GM18507 (cell line): ENCODE results near the gene PDE6A.

ENCODE experiments used
- DNase-seq: peaks from one replicate; pipeline ENCODE4 v3.0.0; 2011; ENCODE audit warnings: low read depth; ENCODE audit not compliant: insufficient read length; ENCODE audit errors: extremely low spot score
- FAIRE-seq: peaks from 2 replicates; lab custom pipeline; 2011; peaks lifted over from hg19 to GRCh38; lab: Jason Lieb, UNC

PDE6A gene

DNA sequence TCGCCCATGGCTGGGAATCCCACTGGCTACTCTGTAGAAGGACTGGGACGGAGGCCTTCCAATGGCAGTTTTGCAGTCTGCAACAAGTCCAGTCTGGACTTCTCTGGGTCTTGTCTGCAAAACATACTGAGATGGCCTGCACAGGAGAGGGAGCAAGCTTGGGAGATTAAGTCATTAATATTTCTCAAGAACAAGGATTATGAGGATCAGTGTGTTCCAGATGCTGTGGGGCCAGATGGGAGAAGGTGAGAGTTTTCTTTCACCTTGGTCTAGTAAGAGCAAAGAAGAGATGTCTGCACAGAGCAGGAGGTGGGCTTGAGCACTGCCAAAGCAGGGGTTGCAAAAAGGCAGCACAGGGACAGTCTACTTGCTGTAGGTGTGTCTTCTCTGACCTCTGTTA is at the start of gene PDE6A:
Gene PDE6A (minus strand): TSS at position 128 of the 400 bp plus-strand sequence. CDS start 120 bp downstream, at position 8.
- FAIRE-seq (no peak), DNase-seq (no peak)

DNA sequence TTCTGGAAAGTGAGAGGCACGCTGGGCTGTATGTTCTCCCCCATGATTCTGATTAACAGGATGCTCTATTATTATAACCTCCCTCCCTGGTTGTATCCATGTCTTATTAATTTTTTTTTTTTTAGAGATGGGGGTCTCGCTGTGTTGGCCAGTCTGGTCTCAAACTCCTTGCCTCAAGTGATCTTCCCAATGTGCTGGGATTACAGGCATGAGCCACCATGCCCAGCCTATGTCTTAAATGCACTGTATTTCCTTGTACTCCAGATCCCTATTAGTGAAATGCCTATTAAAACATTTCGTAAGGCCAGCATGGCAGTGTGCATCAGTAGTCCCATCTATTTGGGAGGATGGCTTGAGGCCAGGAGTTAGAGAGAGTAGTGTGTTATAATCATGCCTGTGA is 48.9 kb upstream of the PDE6A start:
- FAIRE-seq: no peak

GRCh38 chr5:149990518-149991376 is 46.2 kb upstream of the PDE6A start:
- FAIRE-seq (peak; percentile 85), DNase-seq (peak; percentile 37)

More for the DNA sequence above, 48.9 kb upstream of the PDE6A start:
- DNase-seq: no peak

DNA sequence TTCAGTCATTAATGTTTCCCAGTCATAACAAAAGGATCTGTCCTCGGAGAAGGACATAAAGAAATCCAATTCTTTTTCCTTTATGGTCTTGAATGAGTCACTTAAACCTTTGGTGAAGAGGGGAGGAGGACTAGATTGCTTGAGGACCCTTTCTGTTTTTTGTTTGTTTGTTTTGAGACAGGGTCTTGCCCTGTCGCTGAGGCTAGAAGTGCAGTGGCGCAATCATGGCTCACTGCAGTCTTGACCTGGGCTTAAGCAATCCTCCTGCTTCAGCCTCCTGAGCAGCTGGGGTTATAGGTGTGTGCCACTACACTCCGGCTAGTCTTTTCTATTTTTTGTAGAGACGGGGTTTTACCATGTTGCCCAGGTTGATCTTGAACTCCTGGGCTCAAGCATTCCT is 43.5 kb upstream of the PDE6A start:
- no peak for FAIRE-seq
- DNase-seq: no peak

- FAIRE-seq (no peak), DNase-seq (no peak)
Observed at GRCh38 chr5:149982505-149982904, 37.9 kb upstream of the PDE6A start.

GRCh38 chr5:149981206-149981605 is 36.6 kb upstream of the PDE6A start:
- no peak for DNase-seq
- no peak for FAIRE-seq

GRCh38 chr5:149979896-149980295 is 35.3 kb upstream of the PDE6A start:
- FAIRE-seq (no peak), DNase-seq (no peak)

- FAIRE-seq (no peak), DNase-seq (no peak)
Observed at GRCh38 chr5:149975409-149975808, 30.8 kb upstream of the PDE6A start.

DNA sequence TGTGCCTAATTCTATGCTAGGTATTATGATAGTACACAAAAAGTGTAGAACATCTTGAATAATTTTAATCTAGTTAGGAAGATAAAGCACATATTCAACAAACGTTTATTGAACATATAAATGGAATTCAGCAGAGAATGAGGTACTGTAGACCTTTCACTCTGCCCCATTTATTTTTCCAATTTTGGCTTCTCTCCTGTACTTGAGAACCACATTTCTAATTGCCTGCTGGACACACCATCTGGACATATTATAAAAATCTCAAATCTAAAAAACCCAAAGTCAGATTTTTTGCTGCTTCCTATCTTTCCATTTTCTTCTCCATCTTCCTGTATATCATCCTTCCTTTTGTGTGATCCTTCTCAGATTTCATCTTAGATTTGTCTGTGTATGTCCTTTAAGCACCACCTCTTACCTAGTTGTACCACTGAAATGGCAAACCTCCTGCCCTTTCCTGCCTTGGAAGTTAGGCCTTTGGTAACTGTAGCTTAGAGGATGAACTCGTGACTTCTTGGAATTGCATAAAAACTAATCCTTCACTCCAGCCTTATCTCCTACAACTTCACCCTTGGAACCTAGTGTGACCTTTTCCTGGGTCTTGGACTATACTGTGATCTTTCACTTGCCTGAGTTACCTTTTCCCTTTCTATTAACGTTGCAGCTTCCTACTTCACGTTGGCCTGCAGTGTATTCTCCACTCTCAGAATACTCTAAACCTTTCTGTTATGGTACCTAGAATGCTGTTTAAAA is 24.8 kb upstream of the PDE6A start:
- no peak for DNase-seq
- no peak for FAIRE-seq

GRCh38 chr5:149966946-149967345 is 22.4 kb upstream of the PDE6A start:
- FAIRE-seq (no peak), DNase-seq (no peak)

- DNase-seq (no peak), FAIRE-seq (no peak)
Observed at GRCh38 chr5:149963729-149964128, 19.1 kb upstream of the PDE6A start.

GRCh38 chr5:149962601-149963300 is 18.2 kb upstream of the PDE6A start:
- DNase-seq: no peak
- no peak for FAIRE-seq

- FAIRE-seq: no peak
- DNase-seq: no peak
Observed at GRCh38 chr5:149961957-149962409, 17.4 kb upstream of the PDE6A start.

GRCh38 chr5:149961186-149961685 is 16.6 kb upstream of the PDE6A start:
- FAIRE-seq: no peak
- no peak for DNase-seq

GRCh38 chr5:149960272-149961185 is 15.9 kb upstream of the PDE6A start, which contains the start of gene SLC26A2:
SLC26A2 (plus strand) TSS chr5:149960758; CDS start chr5:149977653, 16,895 bp downstream.
- FAIRE-seq (peak; percentile 95), DNase-seq (peak; percentile 99)

DNA sequence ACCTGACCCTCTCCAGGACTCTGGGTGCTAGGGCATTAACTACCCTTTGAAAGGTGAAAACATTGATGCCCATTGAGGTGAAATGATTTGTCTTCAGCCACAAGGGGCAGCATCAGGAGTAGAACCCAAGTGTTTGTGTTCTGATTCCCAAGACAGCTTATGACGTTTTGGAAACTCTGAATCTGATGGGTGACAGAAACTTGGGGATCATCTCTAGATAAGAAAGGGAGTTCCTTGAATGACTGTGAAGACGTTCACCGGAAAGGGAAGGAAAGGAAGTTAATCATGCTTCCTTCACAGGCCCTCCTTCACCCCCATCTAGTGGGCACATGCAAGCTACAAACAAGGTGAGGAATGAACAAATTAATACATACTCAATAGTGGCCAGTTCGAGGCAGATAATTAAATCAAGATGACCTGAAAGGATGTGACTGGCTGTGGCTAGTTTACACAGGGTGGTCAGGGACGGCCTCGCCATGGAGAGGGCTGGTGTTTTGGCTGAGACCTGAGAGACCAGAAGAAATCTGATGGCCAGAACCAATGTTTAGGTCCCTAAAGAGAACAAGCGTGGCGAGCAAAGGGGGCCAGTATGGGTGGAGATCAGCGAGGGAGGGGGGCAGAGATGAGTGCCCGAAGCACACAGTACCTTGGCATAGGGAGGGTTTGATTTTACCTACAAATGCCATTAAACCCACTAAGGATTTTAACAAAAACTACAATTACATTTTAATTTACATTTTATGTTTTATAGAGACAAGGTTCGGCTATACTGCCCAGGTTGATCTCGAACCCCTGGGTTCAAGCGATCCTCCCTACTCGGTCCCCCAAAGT is 15.0 kb upstream of the PDE6A start:
- FAIRE-seq (peak; percentile 84), DNase-seq (no peak)

GRCh38 chr5:149957855-149958254 is 13.3 kb upstream of the PDE6A start:
- DNase-seq (no peak), FAIRE-seq (no peak)

DNA sequence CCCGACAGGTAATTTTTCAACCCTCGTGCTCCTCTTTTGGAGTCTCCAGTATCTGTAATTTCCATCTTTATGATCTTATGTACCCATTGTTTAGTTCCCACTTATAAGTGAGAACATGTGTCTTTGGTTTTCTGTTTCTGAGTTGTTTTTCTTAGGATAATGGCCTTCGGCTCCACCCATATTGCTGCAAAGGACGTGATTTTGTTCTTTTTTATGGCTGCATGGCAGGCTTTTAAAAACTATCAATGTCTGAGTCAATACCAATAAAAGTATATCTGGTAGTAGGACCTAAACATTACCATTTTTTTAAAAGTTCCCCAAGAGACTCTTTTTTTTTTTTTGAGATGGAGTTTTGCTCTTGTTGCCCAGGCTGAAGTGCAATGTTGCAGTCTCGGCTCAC is 12.1 kb upstream of the PDE6A start:
- no peak for DNase-seq
- no peak for FAIRE-seq
